ENCODE measurements around the gene RRP8.

DNA sequence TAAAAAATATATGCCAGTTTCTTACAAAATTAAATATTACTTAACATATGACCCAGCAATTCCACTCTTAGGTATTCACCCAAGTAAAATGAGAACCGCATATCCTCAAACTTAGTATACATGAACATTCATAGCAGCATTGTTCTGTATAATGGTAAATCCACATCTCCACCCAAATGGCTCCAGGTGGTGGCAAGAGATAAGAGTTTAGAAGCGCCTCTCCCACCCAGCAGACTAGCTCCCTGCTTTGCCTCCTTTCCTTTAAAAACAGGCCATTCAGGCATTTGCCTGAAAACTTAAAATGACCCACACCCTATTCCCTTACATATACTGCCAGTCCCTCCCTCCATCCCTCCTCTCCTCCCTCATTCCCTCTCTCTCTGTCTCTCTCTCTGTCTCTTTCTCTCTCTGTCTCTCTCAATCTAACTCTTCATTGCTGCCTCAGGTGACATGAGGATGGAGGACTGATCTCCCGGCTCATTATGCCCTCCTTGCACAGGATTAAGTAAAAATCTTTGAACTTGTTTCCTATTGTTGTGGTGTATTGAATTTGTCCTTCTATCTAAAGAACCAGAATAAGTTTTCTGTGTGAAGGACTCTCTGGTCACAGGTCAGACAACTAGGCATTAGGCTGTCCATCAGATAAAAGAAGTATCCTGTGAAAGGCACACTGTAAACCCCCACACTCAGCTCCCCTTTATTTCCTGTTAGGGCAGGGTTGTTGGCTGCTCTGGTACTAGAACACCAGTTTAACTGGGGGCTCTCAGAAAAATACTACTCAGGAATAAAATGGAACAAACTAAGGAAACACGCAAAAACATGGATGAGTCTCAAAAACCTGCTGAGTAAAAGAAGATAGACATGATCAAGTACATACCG is 48.3 kb downstream of the RRP8 start:
- TF ChIP-seq, protein P1, sequence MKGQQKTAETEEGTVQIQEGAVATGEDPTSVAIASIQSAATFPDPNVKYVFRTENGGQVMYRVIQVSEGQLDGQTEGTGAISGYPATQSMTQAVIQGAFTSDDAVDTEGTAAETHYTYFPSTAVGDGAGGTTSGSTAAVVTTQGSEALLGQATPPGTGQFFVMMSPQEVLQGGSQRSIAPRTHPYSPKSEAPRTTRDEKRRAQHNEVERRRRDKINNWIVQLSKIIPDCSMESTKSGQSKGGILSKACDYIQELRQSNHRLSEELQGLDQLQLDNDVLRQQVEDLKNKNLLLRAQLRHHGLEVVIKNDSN (IDR thresholded peaks at IDR 0.05) = no peak
- TF ChIP-seq, protein P2, sequence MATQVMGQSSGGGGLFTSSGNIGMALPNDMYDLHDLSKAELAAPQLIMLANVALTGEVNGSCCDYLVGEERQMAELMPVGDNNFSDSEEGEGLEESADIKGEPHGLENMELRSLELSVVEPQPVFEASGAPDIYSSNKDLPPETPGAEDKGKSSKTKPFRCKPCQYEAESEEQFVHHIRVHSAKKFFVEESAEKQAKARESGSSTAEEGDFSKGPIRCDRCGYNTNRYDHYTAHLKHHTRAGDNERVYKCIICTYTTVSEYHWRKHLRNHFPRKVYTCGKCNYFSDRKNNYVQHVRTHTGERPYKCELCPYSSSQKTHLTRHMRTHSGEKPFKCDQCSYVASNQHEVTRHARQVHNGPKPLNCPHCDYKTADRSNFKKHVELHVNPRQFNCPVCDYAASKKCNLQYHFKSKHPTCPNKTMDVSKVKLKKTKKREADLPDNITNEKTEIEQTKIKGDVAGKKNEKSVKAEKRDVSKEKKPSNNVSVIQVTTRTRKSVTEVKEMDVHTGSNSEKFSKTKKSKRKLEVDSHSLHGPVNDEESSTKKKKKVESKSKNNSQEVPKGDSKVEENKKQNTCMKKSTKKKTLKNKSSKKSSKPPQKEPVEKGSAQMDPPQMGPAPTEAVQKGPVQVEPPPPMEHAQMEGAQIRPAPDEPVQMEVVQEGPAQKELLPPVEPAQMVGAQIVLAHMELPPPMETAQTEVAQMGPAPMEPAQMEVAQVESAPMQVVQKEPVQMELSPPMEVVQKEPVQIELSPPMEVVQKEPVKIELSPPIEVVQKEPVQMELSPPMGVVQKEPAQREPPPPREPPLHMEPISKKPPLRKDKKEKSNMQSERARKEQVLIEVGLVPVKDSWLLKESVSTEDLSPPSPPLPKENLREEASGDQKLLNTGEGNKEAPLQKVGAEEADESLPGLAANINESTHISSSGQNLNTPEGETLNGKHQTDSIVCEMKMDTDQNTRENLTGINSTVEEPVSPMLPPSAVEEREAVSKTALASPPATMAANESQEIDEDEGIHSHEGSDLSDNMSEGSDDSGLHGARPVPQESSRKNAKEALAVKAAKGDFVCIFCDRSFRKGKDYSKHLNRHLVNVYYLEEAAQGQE (IDR thresholded peaks at IDR 0.05; ENCODE audit: low read depth) = no peak
- TF ChIP-seq EP300 (IDR thresholded peaks at IDR 0.05; ENCODE audit: borderline replicate concordance) = no peak
- TF ChIP-seq TAF1 (IDR thresholded peaks at IDR 0.05; ENCODE audit: low read depth) = no peak
- TF ChIP-seq EGR1 (IDR thresholded peaks at IDR 0.05) = no peak
- TF ChIP-seq CREB1 (IDR thresholded peaks at IDR 0.05; ENCODE audit: low read depth) = no peak
- TF ChIP-seq, protein P3, sequence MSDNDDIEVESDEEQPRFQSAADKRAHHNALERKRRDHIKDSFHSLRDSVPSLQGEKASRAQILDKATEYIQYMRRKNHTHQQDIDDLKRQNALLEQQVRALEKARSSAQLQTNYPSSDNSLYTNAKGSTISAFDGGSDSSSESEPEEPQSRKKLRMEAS (IDR thresholded peaks at IDR 0.05) = no peak

Data from Ishikawa (cell line).